ENCODE data around the gene HAND1.

HAND1 gene

DNA sequence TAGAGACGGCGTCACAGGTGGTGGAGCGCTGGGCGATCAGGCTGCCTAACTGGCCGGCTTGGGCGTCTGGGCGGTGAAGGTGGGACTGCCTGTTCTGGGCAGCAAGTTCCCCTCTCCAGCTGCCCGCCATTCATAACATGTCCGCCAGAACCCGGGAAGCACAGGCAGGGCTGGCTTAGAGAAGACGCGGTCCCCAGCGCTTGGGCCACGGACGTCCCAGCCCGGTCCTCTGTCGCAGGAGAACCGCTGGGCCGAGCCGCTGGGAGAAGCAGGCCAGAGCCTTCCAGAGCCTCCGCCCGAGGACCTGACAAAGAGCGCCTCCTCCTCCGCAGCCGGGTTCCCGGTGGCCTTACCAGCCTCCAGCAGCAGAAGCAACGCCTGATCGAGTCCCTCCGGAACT lies 15.2 kb upstream of the HAND1 start:
- Histone ChIP-seq H3K27ac (no peak overlapping the region), H3K4me3 (no peak overlapping the region)
- TF ChIP-seq, protein P1, sequence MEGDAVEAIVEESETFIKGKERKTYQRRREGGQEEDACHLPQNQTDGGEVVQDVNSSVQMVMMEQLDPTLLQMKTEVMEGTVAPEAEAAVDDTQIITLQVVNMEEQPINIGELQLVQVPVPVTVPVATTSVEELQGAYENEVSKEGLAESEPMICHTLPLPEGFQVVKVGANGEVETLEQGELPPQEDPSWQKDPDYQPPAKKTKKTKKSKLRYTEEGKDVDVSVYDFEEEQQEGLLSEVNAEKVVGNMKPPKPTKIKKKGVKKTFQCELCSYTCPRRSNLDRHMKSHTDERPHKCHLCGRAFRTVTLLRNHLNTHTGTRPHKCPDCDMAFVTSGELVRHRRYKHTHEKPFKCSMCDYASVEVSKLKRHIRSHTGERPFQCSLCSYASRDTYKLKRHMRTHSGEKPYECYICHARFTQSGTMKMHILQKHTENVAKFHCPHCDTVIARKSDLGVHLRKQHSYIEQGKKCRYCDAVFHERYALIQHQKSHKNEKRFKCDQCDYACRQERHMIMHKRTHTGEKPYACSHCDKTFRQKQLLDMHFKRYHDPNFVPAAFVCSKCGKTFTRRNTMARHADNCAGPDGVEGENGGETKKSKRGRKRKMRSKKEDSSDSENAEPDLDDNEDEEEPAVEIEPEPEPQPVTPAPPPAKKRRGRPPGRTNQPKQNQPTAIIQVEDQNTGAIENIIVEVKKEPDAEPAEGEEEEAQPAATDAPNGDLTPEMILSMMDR (IDR thresholded peaks at IDR 0.05), result no peak
- no peak for DNase-seq (ENCODE audit: low spot score)

DNA sequence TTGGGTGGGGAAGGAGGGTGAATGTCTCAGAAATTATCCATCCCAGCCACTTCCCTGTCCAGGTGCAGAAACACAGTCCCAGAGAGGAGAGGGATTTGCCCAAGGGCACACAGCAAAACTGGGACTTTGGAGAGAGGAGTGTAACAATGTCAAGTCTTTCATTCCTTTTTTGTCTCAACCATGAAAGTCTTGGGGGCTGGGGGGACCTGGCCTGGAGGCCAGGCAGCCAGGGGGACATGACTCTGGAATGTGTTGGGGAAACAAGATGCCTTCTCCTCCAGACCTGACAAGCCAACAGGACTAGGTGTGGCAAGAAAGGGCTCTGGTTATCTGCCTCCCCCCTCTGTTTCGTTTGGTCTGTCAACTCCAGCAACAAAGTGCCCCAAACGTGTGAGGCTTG lies 13.9 kb upstream of the HAND1 start:
- no peak for DNase-seq (ENCODE audit: low spot score)

DNA sequence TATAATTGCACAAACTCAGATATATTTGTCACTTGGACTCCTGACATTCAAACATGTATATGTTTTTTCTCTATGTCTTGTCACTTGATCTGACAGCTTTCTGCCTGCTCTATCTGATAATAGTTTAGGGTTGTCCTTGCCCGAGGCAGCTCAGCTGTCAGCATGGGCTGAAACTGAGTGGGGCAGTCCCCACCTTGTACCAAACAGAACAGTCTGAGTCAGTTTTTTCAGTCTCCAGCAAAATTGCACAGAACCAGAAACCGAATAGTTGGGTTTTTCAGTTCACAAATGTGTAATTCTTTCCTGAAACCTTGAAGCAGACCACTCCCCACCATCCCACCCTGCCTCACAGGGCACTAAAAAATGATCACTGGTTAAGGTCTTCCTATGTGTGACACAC lies 9.5 kb upstream of the HAND1 start:
- TF ChIP-seq, protein P1 (IDR thresholded peaks at IDR 0.05), result no peak
- DNase-seq (ENCODE audit: low spot score), result no peak
- H3K4me3 ChIP-seq, result no peak overlapping the region
- H3K27ac ChIP-seq, result no peak overlapping the region

More for the DNA sequence above, 13.9 kb upstream of the HAND1 start:
- Histone ChIP-seq H3K4me3 (no peak overlapping the region), H3K27ac (no peak overlapping the region)
- TF ChIP-seq, protein P1 (IDR thresholded peaks at IDR 0.05), result no peak

DNA sequence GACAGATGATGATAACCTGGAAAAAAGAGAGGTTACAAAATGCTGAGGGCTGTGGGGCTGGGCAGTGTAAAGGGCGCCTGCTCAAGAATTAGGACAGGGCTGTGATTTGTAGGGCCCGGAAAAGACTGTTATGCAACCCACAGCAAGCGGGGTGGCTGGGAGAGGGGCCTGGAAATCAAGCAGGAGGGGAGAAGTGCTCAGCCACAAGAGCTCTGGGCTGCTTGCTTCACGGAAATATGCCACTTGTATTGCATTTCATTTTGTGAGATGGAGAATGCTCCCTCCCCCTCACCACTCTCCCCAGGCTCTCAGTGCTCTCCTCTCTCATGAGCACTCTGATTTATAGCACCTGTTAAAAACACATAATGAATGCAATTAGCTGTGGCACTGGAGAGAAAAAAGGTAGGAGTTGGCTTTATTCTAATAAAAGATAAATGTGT lies 8.4 kb upstream of the HAND1 start:
- no peak overlapping the region for H3K4me3 ChIP-seq
- DNase-seq (ENCODE audit: low spot score), result no peak
- TF ChIP-seq, protein P1 (IDR thresholded peaks at IDR 0.05), result no peak
- H3K27ac ChIP-seq, result no peak overlapping the region

DNA sequence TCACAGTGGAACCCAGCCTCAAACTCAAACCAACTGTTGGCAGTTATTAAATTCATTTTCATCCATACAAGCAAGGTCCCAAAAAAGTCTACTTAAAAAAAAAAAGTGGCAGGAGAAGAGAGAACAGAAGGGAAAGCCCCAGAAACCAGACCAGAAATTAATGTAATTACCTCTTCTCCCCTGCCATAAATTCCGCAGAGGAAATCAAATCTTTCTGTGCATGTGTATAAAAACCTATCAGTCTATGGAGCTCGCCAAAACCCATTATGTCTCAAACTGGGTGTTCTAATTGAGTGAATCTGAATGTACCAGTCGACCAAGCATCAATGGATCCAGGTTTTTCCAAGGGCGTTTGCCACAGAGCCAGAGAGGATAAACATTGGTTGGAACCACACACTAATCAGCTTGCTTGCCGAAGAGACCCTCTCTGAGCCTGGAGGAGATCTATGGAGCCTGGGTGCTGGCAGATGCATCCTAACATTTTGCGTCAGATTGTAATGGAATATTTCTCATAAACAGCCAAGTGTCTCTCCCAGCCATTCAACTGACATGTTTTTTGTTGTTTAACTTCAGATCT lies 7.9 kb upstream of the HAND1 start:
- no peak overlapping the region for H3K4me3 ChIP-seq
- TF ChIP-seq, protein P1 (IDR thresholded peaks at IDR 0.05), result no peak
- H3K27ac ChIP-seq, result no peak overlapping the region
- DNase-seq (ENCODE audit: low spot score), result no peak

DNA sequence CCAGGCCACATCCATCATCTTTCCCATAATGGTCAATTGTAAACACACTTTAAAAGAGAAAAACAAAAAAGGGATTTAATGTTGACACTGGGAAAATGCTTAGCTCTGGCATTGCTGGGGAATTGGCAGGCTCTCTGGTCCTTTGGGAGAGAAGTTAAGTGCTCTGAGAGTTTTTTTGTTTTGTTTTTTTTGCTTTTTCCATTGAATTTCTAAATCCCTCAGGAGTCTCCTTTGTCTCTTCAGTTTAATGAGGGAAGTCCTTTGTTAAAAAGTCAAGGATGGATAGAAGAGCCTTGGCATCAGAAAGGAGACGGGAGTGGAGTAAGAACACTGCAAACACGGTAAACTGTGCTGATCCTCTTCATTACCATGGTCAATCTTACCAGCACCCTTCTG lies 7.1 kb upstream of the HAND1 start:
- Histone ChIP-seq H3K27ac (no peak overlapping the region), H3K4me3 (no peak overlapping the region)
- TF ChIP-seq, protein P1 (IDR thresholded peaks at IDR 0.05), result no peak
- no peak for DNase-seq (ENCODE audit: low spot score)

DNA sequence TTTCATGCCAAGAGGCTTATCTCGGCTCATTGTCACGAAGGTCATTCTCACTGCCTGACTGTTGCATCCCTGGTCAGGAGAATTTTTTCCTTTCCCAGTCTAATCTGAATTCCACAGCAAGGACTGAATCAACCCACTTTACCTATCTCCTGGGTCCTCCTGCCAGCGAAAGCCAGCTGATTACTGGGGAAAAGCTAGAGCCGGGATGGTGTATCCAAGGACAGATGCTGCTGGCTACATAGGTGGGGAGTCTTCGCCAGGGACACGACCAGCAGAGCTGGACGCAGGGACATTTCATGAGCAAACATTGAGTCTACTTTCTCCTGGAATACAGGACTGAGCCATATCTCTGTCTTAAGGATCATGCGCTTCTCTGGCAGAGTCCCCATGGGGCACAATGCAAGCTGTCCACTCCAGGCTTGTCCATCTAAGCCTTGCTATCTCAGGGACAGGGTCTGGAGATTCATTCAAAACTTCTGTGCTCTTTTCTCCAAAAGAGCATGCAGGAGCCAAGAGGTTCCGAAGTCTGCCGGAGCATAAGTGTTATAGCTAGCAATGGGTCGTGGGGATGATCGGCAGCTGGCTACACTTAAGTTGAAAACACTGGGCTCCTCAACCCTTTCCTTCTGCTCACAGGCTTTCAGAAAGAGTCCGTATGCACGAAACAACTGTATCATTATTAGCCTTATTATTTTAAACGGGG lies 6.5 kb upstream of the HAND1 start:
- TF ChIP-seq, protein P1 (IDR thresholded peaks at IDR 0.05), result no peak
- Histone ChIP-seq H3K27ac (no peak overlapping the region), H3K4me3 (no peak overlapping the region)
- DNase-seq (ENCODE audit: low spot score), result no peak

Measured in coronary artery (tissue), 2 donors.